Activated naive CD8-positive, alpha-beta T cell treated with anti-CD3 and anti-CD28 coated beads, Interleukin-2, amount 10 ng/mL, durations not matched to agents 7 days and 5 days (primary cell): Measurements from ENCODE around the gene PRKG1. TPM values are rescaled to one million over a fixed set of nuclear protein-coding genes. Genes with fewer than 3 reads are reported as not detected.

Experiments
- ATAC-seq: fragments of 150-1000 bp; cut with Tn5 transposase; one replicate; pipeline ENCODE4 v1.10.0; 2021; ENCODE audit warnings: low read depth, moderate library complexity
- POLR2A ChIA-PET: fragments of 350-600 bp; sonication (Branson Sonifier 250); formaldehyde crosslinking; loops from one replicate; lab custom pipeline; 2021; ENCODE audit warnings: antibody characterized with exemption; lab: Charles Lee
- DNase-seq: peaks from one replicate; pipeline ENCODE4 v3.0.0; 2021
- H3K27ac Mint-ChIP-seq: one replicate; pipeline ENCODE4 v1.8.0; 2022; ENCODE audit warnings: mild to moderate bottlenecking, mixed read lengths
- H3K27me3 Mint-ChIP-seq: one replicate; pipeline ENCODE4 v1.8.0; 2022; ENCODE audit warnings: mild to moderate bottlenecking, moderate library complexity, mixed read lengths
- H3K36me3 Mint-ChIP-seq: one replicate; pipeline ENCODE4 v1.8.0; 2021; ENCODE audit warnings: mild to moderate bottlenecking, mixed read lengths
- H3K4me1 Mint-ChIP-seq: one replicate; pipeline ENCODE4 v1.8.0; 2021; ENCODE audit warnings: mixed read lengths
- H3K4me3 Mint-ChIP-seq: one replicate; pipeline ENCODE4 v1.8.0; 2022; ENCODE audit warnings: mild to moderate bottlenecking, moderate library complexity, mixed read lengths
- H3K9me3 Mint-ChIP-seq: one replicate; pipeline ENCODE4 v1.8.0; 2021; ENCODE audit warnings: mixed read lengths
- total RNA-seq, 2 experiments: library from RNA; stranded (reverse); gene quantifications; one replicate each; pipeline ENCODE4 v1.2.3, GENCODE V29; 2021

The PRKG1 gene
- total RNA-seq, 2 experiments from 2014 or later, result not detected

GRCh38 chr10:51308116-51308515 lies 233.8 kb downstream of the PRKG1 start:
- no peaks in the 10 kb centered on the region for H3K27me3 Mint-ChIP-seq
- no peaks in the 10 kb centered on the region for H3K4me1 Mint-ChIP-seq
- H3K27ac Mint-ChIP-seq, result no peak overlapping the region
- peaks cover 1% of the 10 kb centered on the region for H3K9me3 Mint-ChIP-seq
- H3K4me3 Mint-ChIP-seq, result no peak overlapping the region
- POLR2A ChIA-PET, result no interaction called here
- ATAC-seq (no peak), DNase-seq (no peak)
- no peaks in the 10 kb centered on the region for H3K36me3 Mint-ChIP-seq

DNA sequence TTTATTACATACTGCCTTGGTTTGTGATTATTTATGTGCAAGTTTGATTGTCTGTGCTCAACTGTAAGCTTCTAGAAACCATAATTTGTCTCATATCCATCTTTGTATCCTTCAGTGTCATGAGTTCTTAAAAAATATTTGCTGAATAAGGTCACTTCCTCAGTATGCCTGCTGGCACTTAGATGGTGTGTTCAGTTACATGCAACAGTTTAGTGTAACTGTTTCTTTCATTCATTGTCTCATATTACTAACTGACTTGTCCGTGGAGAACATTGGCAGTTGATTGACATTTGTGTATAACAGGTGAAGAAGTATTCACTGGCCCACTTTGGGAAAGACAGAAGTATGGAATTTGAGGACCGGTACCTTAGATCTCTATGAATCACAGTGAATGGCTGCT lies 236.9 kb downstream of the PRKG1 start:
- no peaks in the 10 kb centered on the region for H3K4me1 Mint-ChIP-seq
- DNase-seq (no peak), ATAC-seq (no peak)
- no peaks in the 10 kb centered on the region for H3K9me3 Mint-ChIP-seq
- H3K36me3 Mint-ChIP-seq, result no peaks in the 10 kb centered on the region
- POLR2A ChIA-PET, result no interaction called here
- H3K27ac Mint-ChIP-seq, result no peak overlapping the region
- H3K27me3 Mint-ChIP-seq, result no peaks in the 10 kb centered on the region
- H3K4me3 Mint-ChIP-seq, result no peak overlapping the region

DNA sequence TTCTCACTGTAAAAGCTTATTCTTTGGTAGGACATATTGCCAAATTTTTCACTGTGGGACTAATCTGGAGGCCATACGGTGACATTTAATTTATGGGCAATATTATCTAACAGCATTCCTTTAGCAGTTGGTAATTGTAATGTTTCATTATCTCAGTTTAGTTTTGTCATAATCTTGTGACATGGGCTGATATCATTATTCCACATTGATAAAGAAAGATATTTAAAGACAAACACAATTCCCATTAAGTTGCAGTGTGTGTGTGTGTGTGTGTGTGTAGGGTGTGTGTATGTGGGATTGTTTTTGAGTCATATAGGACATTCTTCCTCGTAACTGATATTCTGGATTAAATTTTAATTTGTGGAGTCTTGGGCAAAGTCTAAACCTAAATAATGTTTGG lies 238.5 kb downstream of the PRKG1 start:
- Mint-ChIP-seq H3K4me3 (no peak overlapping the region), H3K36me3 (no peaks in the 10 kb centered on the region), H3K27ac (no peak overlapping the region), H3K4me1 (no peaks in the 10 kb centered on the region), H3K27me3 (no peaks in the 10 kb centered on the region), H3K9me3 (no peaks in the 10 kb centered on the region)
- DNase-seq, result no peak
- ATAC-seq, result no peak
- POLR2A ChIA-PET, result no interaction called here

DNA sequence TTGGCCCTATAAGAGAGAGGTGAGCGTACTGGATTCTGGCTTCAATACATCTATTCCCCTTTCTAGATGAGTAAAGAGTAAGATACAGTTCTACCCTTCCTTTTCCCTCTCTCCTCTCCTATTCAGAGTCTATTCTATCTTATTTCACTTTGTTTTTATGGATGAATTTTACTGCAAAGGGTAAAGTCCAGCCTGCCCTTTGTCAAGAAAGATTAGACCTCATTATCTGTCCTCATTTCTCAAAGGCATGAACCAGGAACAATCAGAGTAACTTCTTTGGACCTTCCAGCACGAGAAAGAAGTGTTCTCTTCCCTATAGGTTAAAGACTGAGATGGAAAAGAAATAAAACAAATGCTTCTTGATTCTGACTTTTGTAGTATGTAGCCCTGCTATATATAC lies 239.0 kb downstream of the PRKG1 start:
- no peak overlapping the region for H3K27ac Mint-ChIP-seq
- POLR2A ChIA-PET, result no interaction called here
- ATAC-seq (no peak), DNase-seq (no peak)
- no peaks in the 10 kb centered on the region for H3K9me3 Mint-ChIP-seq
- H3K27me3 Mint-ChIP-seq, result no peaks in the 10 kb centered on the region
- H3K4me3 Mint-ChIP-seq, result no peak overlapping the region
- no peaks in the 10 kb centered on the region for H3K36me3 Mint-ChIP-seq
- H3K4me1 Mint-ChIP-seq, result no peaks in the 10 kb centered on the region

DNA sequence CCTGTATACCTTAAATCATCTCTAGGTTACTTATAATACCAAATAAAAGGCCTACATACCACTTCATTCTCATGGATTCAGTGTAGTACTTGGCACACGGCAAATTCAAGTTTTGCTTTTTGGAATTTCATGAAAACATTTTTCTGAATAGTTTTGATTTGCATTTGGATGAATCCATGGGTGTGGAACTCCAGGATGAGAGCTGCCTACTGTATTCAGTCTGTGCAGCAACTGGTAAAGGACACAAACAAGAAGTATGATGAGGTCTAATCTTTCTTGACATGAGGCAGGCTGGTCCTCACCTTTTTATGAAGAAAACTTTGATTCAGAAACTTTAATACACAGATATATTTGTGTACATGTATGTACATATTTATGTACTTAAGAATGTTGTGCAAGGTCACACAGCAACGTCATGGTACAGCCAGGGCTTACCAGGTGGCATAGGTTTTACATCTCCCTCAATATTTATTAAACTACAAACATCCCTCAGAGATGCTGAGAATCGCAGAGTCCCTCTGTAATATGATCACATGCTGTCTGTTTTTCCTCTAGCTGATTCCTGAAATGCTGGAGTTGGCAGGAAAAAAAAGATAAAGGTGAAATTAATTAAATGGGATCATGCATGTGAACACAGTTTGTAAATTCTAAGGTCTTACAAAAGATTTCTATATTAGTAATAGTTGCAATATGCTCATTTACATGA lies 239.6 kb downstream of the PRKG1 start:
- Mint-ChIP-seq H3K9me3 (no peaks in the 10 kb centered on the region), H3K27ac (no peak overlapping the region), H3K36me3 (no peaks in the 10 kb centered on the region), H3K4me1 (no peaks in the 10 kb centered on the region), H3K27me3 (no peaks in the 10 kb centered on the region), H3K4me3 (no peak overlapping the region)
- ATAC-seq (no peak), DNase-seq (no peak)
- POLR2A ChIA-PET, result no interaction called here

GRCh38 chr10:51314481-51314880 lies 240.2 kb downstream of the PRKG1 start:
- POLR2A ChIA-PET, result no interaction called here
- H3K27me3 Mint-ChIP-seq, result no peaks in the 10 kb centered on the region
- no peak overlapping the region for H3K27ac Mint-ChIP-seq
- no peak overlapping the region for H3K4me3 Mint-ChIP-seq
- no peaks in the 10 kb centered on the region for H3K4me1 Mint-ChIP-seq
- H3K9me3 Mint-ChIP-seq, result no peaks in the 10 kb centered on the region
- DNase-seq (no peak), ATAC-seq (no peak)
- H3K36me3 Mint-ChIP-seq, result no peaks in the 10 kb centered on the region

- H3K9me3 Mint-ChIP-seq, result no peaks in the 10 kb centered on the region
- H3K27ac Mint-ChIP-seq, result no peak overlapping the region
- no peaks in the 10 kb centered on the region for H3K4me1 Mint-ChIP-seq
- POLR2A ChIA-PET, result no interaction called here
- H3K4me3 Mint-ChIP-seq, result no peak overlapping the region
- no peaks in the 10 kb centered on the region for H3K27me3 Mint-ChIP-seq
- H3K36me3 Mint-ChIP-seq, result no peaks in the 10 kb centered on the region
- DNase-seq (no peak), ATAC-seq (no peak)
Observed at GRCh38 chr10:51318399-51319172, 244.3 kb downstream of the PRKG1 start.

GRCh38 chr10:51319173-51319435 lies 244.8 kb downstream of the PRKG1 start:
- Mint-ChIP-seq H3K4me3 (no peak overlapping the region), H3K27me3 (no peaks in the 10 kb centered on the region), H3K9me3 (no peaks in the 10 kb centered on the region), H3K4me1 (no peaks in the 10 kb centered on the region), H3K36me3 (no peaks in the 10 kb centered on the region), H3K27ac (no peak overlapping the region)
- POLR2A ChIA-PET, result no interaction called here
- ATAC-seq (no peak), DNase-seq (no peak)

GRCh38 chr10:51321300-51321699 lies 247.0 kb downstream of the PRKG1 start:
- DNase-seq (no peak), ATAC-seq (no peak)
- no peak overlapping the region for H3K27ac Mint-ChIP-seq
- no peak overlapping the region for H3K4me3 Mint-ChIP-seq
- no peaks in the 10 kb centered on the region for H3K36me3 Mint-ChIP-seq
- no peaks in the 10 kb centered on the region for H3K4me1 Mint-ChIP-seq
- H3K27me3 Mint-ChIP-seq, result no peaks in the 10 kb centered on the region
- H3K9me3 Mint-ChIP-seq, result no peaks in the 10 kb centered on the region
- POLR2A ChIA-PET, result no interaction called here

DNA sequence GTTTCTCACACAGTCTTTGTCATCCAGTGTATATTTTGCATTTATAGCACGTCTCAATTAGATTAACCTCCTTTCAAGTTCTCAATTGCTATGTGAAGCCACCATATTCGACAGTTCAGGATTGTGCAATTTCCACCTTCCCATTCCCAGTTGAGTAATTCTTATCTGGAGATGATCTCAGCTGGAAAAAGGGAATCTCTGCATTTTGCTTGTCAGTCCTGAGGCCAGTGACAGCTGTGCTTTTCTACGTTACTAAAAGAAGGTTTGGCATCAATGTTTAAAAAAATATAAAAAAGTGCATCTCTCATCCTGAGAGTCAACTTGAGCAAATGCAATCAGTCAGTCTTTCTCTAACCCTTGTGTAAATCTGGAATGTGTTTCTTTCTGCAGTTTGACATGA lies 247.7 kb downstream of the PRKG1 start:
- H3K4me3 Mint-ChIP-seq, result no peak overlapping the region
- H3K9me3 Mint-ChIP-seq, result no peaks in the 10 kb centered on the region
- no peak for DNase-seq
- POLR2A ChIA-PET, result no interaction called here
- no peak for ATAC-seq
- no peaks in the 10 kb centered on the region for H3K27me3 Mint-ChIP-seq
- no peaks in the 10 kb centered on the region for H3K36me3 Mint-ChIP-seq
- no peak overlapping the region for H3K27ac Mint-ChIP-seq
- no peaks in the 10 kb centered on the region for H3K4me1 Mint-ChIP-seq

DNA sequence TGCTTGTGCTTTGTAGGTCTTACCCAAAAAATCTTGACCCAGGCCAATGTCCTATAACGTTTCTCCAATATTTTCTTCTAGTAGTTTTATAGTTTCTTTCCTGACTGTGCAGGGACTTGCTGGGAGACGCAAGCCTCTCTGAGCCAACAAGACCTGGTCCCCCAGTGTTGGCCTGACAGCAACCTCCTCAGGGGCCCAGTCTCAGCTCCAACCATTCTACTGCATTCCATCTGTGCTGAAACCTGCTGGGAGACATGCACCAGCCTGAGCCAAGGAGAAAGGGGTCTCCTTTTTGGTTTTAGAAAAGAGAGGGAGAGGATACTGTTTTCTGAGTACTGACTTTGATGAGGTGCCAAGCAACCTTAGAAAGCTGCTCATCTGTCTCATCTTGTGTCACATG lies 251.4 kb downstream of the PRKG1 start:
- no peak overlapping the region for H3K27ac Mint-ChIP-seq
- H3K9me3 Mint-ChIP-seq, result no peaks in the 10 kb centered on the region
- no peaks in the 10 kb centered on the region for H3K36me3 Mint-ChIP-seq
- ATAC-seq (no peak), DNase-seq (no peak)
- no peak overlapping the region for H3K4me3 Mint-ChIP-seq
- POLR2A ChIA-PET, result no interaction called here
- H3K27me3 Mint-ChIP-seq, result no peaks in the 10 kb centered on the region
- no peaks in the 10 kb centered on the region for H3K4me1 Mint-ChIP-seq

- ATAC-seq, result no peak
- H3K27ac Mint-ChIP-seq, result no peak overlapping the region
- no peaks in the 10 kb centered on the region for H3K36me3 Mint-ChIP-seq
- no peaks in the 10 kb centered on the region for H3K27me3 Mint-ChIP-seq
- DNase-seq, result no peak
- H3K4me1 Mint-ChIP-seq, result no peaks in the 10 kb centered on the region
- no peaks in the 10 kb centered on the region for H3K9me3 Mint-ChIP-seq
- POLR2A ChIA-PET, result no interaction called here
- H3K4me3 Mint-ChIP-seq, result no peak overlapping the region
Observed at GRCh38 chr10:51326174-51326573, 251.9 kb downstream of the PRKG1 start.

DNA sequence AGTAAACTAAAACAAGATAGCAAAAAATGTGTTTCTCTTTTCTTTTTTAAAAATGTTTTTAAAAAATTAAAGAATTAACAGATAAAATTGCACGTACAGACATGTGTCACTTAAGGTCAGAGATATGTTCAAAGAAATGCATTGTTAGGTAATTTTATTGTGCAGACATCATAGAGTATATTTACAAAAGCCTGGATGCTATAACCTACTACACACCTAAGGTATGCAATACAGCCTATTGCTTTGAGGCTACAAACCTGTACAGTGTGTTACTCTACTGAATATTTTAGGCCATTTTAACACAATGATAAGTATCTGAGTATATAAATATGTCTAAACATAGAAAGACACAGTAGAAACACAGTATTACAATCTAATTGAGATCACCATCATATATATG lies 253.1 kb downstream of the PRKG1 start:
- Mint-ChIP-seq H3K27me3 (no peaks in the 10 kb centered on the region), H3K4me3 (no peak overlapping the region), H3K9me3 (no peaks in the 10 kb centered on the region), H3K27ac (no peak overlapping the region), H3K4me1 (no peaks in the 10 kb centered on the region), H3K36me3 (no peaks in the 10 kb centered on the region)
- POLR2A ChIA-PET, result no interaction called here
- DNase-seq (no peak), ATAC-seq (no peak)

DNA sequence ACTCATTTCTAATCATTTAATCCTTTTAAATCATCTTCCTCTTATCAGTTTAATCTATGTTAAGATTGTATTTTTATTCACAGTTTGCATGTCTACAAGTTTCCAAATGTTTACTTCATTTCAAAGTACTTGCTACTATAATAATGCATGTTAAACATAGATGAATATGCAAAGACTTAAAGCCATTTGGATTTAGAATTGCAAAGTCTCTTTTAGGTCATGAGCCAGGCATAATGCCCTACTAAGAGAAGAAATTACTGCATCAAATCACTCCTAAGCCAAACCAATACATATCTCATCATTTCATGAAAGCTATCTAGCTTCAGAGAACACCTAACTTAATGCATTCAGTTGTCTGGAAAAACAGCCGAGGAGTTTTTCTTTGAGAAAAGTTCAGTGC lies 266.1 kb downstream of the PRKG1 start:
- ATAC-seq (no peak), DNase-seq (no peak)
- H3K27me3 Mint-ChIP-seq, result no peaks in the 10 kb centered on the region
- no peaks in the 10 kb centered on the region for H3K36me3 Mint-ChIP-seq
- POLR2A ChIA-PET, result no interaction called here
- H3K27ac Mint-ChIP-seq, result no peak overlapping the region
- H3K4me3 Mint-ChIP-seq, result no peak overlapping the region
- H3K9me3 Mint-ChIP-seq, result no peaks in the 10 kb centered on the region
- H3K4me1 Mint-ChIP-seq, result no peaks in the 10 kb centered on the region
